ENCODE data around the gene PRKN. TPM values are rescaled to one million over a fixed set of nuclear protein-coding genes. Genes with fewer than 3 reads are reported as not detected.

Gene PRKN
- total and polyA plus RNA-seq, 2 experiments from 2014 or later: 11.7 to 28.1 TPM

- H3K4me1 ChIP-seq (ENCODE audit: low read depth): peaks cover 47% of the 10 kb centered on the region
- no peak overlapping the region for H3K27ac ChIP-seq
- no peak for TF ChIP-seq CTCF (IDR thresholded peaks at IDR 0.05; ENCODE audit: low read depth, low read length)
- DNase-seq (ENCODE audit: low read depth in 1 of 2, low spot score in 1 of 2): peak in 1 of 2 donors; percentile 3
- H3K36me3 ChIP-seq: no peaks in the 10 kb centered on the region
- H3K9me3 ChIP-seq (ENCODE audit: low read depth): no peaks in the 10 kb centered on the region
- H3K4me3 ChIP-seq: no peak overlapping the region
- no peaks in the 10 kb centered on the region for H3K27me3 ChIP-seq
These were observed 363.1 kb downstream of the PRKN start for GRCh38 chr6:162364488-162364887.

DNA sequence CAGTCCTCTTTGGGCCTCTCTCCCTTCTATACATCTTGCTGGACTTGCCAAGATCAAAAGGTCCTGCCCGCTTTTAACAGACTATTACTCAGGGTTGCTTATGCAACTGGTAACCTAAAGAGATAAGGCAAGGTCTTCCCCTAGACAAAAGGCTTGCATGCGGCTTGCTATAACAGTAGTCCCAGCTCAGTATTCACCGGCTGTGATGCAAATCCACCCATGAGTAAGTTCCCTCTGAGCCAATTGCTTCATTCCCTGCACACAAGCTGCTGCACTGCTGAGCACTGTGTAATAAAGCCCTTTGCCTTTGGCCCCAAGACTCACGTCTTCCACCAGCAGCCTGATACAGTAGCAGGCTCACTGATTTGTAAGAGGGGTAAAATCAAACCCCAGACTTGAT, 363.8 kb downstream of the PRKN start:
- no peaks in the 10 kb centered on the region for H3K27me3 ChIP-seq
- no peaks in the 10 kb centered on the region for H3K36me3 ChIP-seq
- DNase-seq (ENCODE audit: low read depth in 1 of 2, low spot score in 1 of 2): peak in 1 of 2 donors; percentile 88
- H3K27ac ChIP-seq: no peak overlapping the region
- H3K9me3 ChIP-seq (ENCODE audit: low read depth): no peaks in the 10 kb centered on the region
- TF ChIP-seq CTCF (IDR thresholded peaks at IDR 0.05; ENCODE audit: low read depth, low read length): no peak
- H3K4me3 ChIP-seq: no peak overlapping the region
- H3K4me1 ChIP-seq (ENCODE audit: low read depth): peaks cover 49% of the 10 kb centered on the region

DNA sequence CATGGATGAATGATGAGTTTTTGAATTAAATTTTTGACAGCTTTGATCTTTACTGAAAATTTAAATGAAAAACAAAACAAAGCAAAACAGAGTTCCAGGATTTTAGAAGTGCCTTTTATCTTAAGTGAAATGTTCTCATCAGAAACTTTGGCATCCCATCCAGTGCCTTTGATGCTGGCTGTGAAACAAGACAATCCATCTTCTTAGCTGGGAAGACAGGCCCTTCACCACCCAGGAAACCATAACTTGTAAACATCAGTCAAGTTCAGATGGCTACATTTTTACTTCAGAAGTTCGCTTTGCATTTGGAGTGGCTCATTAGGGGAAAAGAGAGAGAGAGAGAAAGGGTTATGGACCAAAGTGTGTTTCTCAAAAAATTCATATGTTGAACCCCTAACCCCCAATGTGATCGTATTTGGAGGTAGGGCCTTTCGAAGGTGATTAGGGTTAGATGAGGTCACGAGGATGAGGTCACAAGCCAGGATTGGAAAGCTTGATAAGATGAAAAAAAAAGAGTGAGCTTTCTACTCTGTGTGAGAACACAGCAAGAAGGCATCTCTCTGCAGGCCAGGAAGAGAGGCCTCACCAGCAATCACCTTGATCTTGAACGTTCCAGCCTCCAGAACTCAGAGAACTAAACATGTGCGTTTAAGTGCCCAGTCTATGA, 366.5 kb downstream of the PRKN start:
- Histone ChIP-seq H3K9me3 (ENCODE audit: low read depth) (no peaks in the 10 kb centered on the region), H3K4me3 (no peak overlapping the region), H3K27me3 (no peaks in the 10 kb centered on the region), H3K27ac (peak overlapping the region; percentile 51), H3K36me3 (no peaks in the 10 kb centered on the region), H3K4me1 (ENCODE audit: low read depth) (peaks cover 49% of the 10 kb centered on the region)
- peak in 1 of 2 donors; percentile 38 for DNase-seq (ENCODE audit: low read depth in 1 of 2, low spot score in 1 of 2)
- TF ChIP-seq CTCF (IDR thresholded peaks at IDR 0.05; ENCODE audit: low read depth, low read length): no peak

DNA sequence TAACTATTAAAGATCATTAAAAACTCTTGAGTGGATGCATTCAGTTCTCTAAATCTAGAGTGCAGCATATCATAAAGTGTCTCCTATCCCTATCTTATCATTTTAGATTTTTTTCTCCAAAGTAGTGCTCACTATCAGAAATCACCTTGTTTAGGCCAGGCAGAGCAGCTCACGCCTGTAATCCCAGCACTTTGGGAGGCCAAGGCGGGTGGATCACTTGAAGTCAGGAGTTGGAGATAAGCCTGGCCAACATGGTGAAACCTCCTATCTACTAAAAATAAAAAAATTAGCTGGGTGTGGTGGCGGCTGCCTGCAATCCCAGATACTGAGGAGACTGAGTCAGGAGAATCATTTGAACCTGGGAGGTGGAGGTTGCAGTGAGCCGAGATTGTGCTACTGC, 368.9 kb downstream of the PRKN start:
- no peak for DNase-seq (ENCODE audit: low read depth in 1 of 2, low spot score in 1 of 2)
- H3K4me1 ChIP-seq (ENCODE audit: low read depth): peaks cover 39% of the 10 kb centered on the region
- H3K4me3 ChIP-seq: no peak overlapping the region
- H3K27me3 ChIP-seq: no peaks in the 10 kb centered on the region
- H3K36me3 ChIP-seq: no peaks in the 10 kb centered on the region
- TF ChIP-seq CTCF (IDR thresholded peaks at IDR 0.05; ENCODE audit: low read depth, low read length): no peak
- H3K27ac ChIP-seq: peak overlapping the region; percentile 27
- no peaks in the 10 kb centered on the region for H3K9me3 ChIP-seq (ENCODE audit: low read depth)

- Histone ChIP-seq H3K36me3 (no peaks in the 10 kb centered on the region), H3K4me1 (ENCODE audit: low read depth) (peaks cover 19% of the 10 kb centered on the region), H3K27me3 (no peaks in the 10 kb centered on the region), H3K27ac (peak overlapping the region; percentile 8), H3K9me3 (ENCODE audit: low read depth) (no peaks in the 10 kb centered on the region), H3K4me3 (no peak overlapping the region)
- TF ChIP-seq CTCF (IDR thresholded peaks at IDR 0.05; ENCODE audit: low read depth, low read length): no peak
- DNase-seq (ENCODE audit: low read depth in 1 of 2, low spot score in 1 of 2): peak in 1 of 2 donors; percentile 76
These were observed 382.5 kb downstream of the PRKN start for GRCh38 chr6:162345051-162345511.
